ENCODE measurements around the gene NUP210. TPM values are rescaled to one million over a fixed set of nuclear protein-coding genes. Genes with fewer than 3 reads are reported as not detected.

The NUP210 gene
- total and polyA plus RNA-seq, 2 of the 13 experiments (the other 11 are each of a cell fraction or from before 2014, with no cell fraction given): 31.6 to 35.2 TPM

DNA sequence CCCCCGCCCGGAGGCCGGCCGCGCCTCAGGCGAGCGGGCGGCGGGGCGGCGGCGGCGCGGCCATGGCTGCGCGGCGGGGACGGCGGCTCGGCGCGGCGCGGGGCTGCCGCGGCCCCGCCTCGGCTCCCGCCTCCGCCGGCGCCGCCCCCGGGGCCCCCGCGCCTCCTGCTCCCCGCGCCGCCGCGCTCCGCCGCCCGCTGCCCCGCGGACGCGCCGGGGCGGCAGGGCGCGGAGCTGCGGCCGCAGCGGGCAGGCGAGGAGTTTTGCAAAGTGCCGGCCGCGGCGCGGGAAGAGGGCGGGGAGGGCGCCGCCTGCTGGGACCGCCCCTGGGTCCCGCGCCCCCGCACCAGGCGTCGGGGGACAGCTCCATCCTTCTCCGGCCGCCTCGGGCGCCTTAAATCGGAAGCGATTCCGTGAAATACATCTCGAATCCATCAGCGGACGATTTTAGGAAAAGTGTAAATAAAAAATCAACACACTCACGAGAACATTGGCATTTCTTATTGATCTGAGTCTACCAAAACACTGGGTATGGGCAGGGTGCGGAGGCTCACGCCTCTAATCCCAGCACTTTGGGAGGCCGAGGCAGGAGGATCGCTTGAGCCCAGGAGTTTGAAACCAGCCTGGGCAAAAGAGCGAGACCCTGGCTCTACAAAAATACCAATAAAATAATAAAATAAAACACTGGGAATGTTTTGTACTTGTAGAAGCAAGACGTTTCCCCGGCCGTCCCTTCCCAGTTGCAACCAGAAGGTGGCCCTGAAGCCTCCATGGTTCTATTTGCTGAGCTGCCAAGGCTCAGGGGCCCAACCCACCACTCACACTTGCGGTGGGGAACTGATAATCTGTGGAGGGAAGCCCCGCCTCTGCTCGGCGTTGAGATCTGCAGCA lies 136.9 kb downstream of the NUP210 start (continued):
- TF ChIP-seq, protein P1, sequence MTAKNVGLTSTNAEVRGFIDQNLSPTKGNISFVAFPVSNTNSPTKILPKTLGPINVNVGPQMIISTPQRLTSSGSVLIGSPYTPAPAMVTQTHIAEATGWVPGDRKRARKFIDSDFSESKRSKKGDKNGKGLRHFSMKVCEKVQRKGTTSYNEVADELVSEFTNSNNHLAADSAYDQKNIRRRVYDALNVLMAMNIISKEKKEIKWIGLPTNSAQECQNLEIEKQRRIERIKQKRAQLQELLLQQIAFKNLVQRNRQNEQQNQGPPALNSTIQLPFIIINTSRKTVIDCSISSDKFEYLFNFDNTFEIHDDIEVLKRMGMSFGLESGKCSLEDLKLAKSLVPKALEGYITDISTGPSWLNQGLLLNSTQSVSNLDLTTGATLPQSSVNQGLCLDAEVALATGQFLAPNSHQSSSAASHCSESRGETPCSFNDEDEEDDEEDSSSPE (CRISPR knock-in tag; IDR thresholded peaks at IDR 0.05): peak; percentile 32; the same call in 1 of the 2 replicates
- TF ChIP-seq, protein P2, sequence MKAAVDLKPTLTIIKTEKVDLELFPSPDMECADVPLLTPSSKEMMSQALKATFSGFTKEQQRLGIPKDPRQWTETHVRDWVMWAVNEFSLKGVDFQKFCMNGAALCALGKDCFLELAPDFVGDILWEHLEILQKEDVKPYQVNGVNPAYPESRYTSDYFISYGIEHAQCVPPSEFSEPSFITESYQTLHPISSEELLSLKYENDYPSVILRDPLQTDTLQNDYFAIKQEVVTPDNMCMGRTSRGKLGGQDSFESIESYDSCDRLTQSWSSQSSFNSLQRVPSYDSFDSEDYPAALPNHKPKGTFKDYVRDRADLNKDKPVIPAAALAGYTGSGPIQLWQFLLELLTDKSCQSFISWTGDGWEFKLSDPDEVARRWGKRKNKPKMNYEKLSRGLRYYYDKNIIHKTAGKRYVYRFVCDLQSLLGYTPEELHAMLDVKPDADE (CRISPR knock-in tag; IDR thresholded peaks at IDR 0.05): no peak
- TF ChIP-seq ZNF879 (CRISPR knock-in tag; IDR thresholded peaks at IDR 0.05): no peak
- TF ChIP-seq TBP (CRISPR knock-in tag; IDR thresholded peaks at IDR 0.05): no peak
- no peak for TF ChIP-seq DNMT1 (CRISPR knock-in tag; IDR thresholded peaks at IDR 0.05)
- TF ChIP-seq, protein P3, sequence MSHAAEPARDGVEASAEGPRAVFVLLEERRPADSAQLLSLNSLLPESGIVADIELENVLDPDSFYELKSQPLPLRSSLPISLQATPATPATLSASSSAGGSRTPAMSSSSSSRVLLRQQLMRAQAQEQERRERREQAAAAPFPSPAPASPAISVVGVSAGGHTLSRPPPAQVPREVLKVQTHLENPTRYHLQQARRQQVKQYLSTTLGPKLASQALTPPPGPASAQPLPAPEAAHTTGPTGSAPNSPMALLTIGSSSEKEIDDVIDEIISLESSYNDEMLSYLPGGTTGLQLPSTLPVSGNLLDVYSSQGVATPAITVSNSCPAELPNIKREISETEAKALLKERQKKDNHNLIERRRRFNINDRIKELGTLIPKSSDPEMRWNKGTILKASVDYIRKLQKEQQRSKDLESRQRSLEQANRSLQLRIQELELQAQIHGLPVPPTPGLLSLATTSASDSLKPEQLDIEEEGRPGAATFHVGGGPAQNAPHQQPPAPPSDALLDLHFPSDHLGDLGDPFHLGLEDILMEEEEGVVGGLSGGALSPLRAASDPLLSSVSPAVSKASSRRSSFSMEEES (CRISPR knock-in tag; IDR thresholded peaks at IDR 0.05): 0 out of 2 replicates have a peak, but pooled peaks have one; percentile 10
- TF ChIP-seq JUND (CRISPR knock-in tag; IDR thresholded peaks at IDR 0.05): no peak
- TF ChIP-seq, protein P4, sequence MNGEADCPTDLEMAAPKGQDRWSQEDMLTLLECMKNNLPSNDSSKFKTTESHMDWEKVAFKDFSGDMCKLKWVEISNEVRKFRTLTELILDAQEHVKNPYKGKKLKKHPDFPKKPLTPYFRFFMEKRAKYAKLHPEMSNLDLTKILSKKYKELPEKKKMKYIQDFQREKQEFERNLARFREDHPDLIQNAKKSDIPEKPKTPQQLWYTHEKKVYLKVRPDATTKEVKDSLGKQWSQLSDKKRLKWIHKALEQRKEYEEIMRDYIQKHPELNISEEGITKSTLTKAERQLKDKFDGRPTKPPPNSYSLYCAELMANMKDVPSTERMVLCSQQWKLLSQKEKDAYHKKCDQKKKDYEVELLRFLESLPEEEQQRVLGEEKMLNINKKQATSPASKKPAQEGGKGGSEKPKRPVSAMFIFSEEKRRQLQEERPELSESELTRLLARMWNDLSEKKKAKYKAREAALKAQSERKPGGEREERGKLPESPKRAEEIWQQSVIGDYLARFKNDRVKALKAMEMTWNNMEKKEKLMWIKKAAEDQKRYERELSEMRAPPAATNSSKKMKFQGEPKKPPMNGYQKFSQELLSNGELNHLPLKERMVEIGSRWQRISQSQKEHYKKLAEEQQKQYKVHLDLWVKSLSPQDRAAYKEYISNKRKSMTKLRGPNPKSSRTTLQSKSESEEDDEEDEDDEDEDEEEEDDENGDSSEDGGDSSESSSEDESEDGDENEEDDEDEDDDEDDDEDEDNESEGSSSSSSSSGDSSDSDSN (CRISPR knock-in tag; IDR thresholded peaks at IDR 0.05): peak; percentile 7
- TF ChIP-seq, protein P5, sequence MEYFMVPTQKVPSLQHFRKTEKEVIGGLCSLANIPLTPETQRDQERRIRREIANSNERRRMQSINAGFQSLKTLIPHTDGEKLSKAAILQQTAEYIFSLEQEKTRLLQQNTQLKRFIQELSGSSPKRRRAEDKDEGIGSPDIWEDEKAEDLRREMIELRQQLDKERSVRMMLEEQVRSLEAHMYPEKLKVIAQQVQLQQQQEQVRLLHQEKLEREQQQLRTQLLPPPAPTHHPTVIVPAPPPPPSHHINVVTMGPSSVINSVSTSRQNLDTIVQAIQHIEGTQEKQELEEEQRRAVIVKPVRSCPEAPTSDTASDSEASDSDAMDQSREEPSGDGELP (IDR thresholded peaks at IDR 0.05; ENCODE audit: borderline replicate concordance, low read depth): no peak
- no peak for TF ChIP-seq KLF15 (CRISPR knock-in tag; IDR thresholded peaks at IDR 0.05; ENCODE audit: borderline replicate concordance)
- no peak for TF ChIP-seq ZMYM4 (CRISPR knock-in tag; IDR thresholded peaks at IDR 0.05)
- TF ChIP-seq HIVEP1 (CRISPR knock-in tag; IDR thresholded peaks at IDR 0.05): no peak
- TF ChIP-seq MEIS2 (CRISPR knock-in tag; IDR thresholded peaks at IDR 0.05): 0 out of 2 replicates have a peak, but pooled peaks have one; percentile 23
- peak; percentile 48; the same call in 1 of the 2 replicates for TF ChIP-seq ZMAT3 (CRISPR knock-in tag; conservative IDR thresholded peaks at IDR 0.05)
- TF ChIP-seq ZNF607 (CRISPR knock-in tag; IDR thresholded peaks at IDR 0.05; ENCODE audit: borderline replicate concordance): no peak
- TF ChIP-seq, protein P6, sequence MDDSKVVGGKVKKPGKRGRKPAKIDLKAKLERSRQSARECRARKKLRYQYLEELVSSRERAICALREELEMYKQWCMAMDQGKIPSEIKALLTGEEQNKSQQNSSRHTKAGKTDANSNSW (CRISPR knock-in tag; IDR thresholded peaks at IDR 0.05; ENCODE audit: borderline replicate concordance): no peak
- TF ChIP-seq ZNF550 (CRISPR knock-in tag; IDR thresholded peaks at IDR 0.05; ENCODE audit: borderline replicate concordance): no peak
- TF ChIP-seq ZNF484 (CRISPR knock-in tag; IDR thresholded peaks at IDR 0.05; ENCODE audit: borderline replicate concordance, low read depth): no peak

All from HepG2 (cell line).